HK-2 (cell line): ENCODE data around the gene CD200.
"Not testable (repeated sequence)": the region's sequence is repeated elsewhere in the genome, so short reads cannot be mapped to it uniquely, and the experiment has no call there.

Experiments
- DNase-seq: peaks from one replicate; pipeline ENCODE4 v3.0.0-alpha.2; 2018; ENCODE audit not compliant: unreplicated experiment

Gene CD200

GRCh38 chr3:112360561-112360960 lies 27.6 kb downstream of the CD200 start:
- DNase-seq = no peak

GRCh38 chr3:112362221-112362620 lies 29.3 kb downstream of the CD200 start:
- no peak for DNase-seq

- no peak for DNase-seq
Measured at GRCh38 chr3:112364291-112364690, 31.3 kb downstream of the CD200 start.

GRCh38 chr3:112365035-112365434 lies 32.1 kb downstream of the CD200 start:
- no peak for DNase-seq

- no peak for DNase-seq
Measured at GRCh38 chr3:112365636-112366035, 32.7 kb downstream of the CD200 start.

- no peak for DNase-seq
Measured at GRCh38 chr3:112366522-112366921, 33.6 kb downstream of the CD200 start.

- DNase-seq = no peak
Measured at GRCh38 chr3:112371569-112371968, 38.6 kb downstream of the CD200 start.

- no peak for DNase-seq
Measured at GRCh38 chr3:112372396-112372795, 39.4 kb downstream of the CD200 start.

GRCh38 chr3:112373476-112373875 lies 40.5 kb downstream of the CD200 start:
- no peak for DNase-seq

GRCh38 chr3:112373924-112374323 lies 41.0 kb downstream of the CD200 start:
- no peak for DNase-seq

- DNase-seq = no peak
Measured at GRCh38 chr3:112374333-112374734, 41.4 kb downstream of the CD200 start.

- DNase-seq = no peak
Measured at GRCh38 chr3:112375117-112375516, 42.2 kb downstream of the CD200 start.

- DNase-seq = no peak
Measured at GRCh38 chr3:112376241-112376911, 43.4 kb downstream of the CD200 start.

- DNase-seq = no peak
Measured at GRCh38 chr3:112376992-112377391, 44.0 kb downstream of the CD200 start.

- DNase-seq = no peak
Measured at GRCh38 chr3:112377568-112378071, 44.7 kb downstream of the CD200 start.

- DNase-seq = not testable (repeated sequence)
Measured at GRCh38 chr3:112378347-112378746, 45.4 kb downstream of the CD200 start.

GRCh38 chr3:112379020-112379690 lies 46.2 kb downstream of the CD200 start:
- DNase-seq = no peak

- DNase-seq = no peak
Measured at GRCh38 chr3:112381673-112382542, 49.0 kb downstream of the CD200 start.

- no peak for DNase-seq
Measured at GRCh38 chr3:112382543-112383160, 49.7 kb downstream of the CD200 start.

GRCh38 chr3:112384769-112385168 lies 51.8 kb downstream of the CD200 start:
- no peak for DNase-seq

- DNase-seq = no peak
Measured at GRCh38 chr3:112388972-112389371, 56.0 kb downstream of the CD200 start.

- no peak for DNase-seq
Measured at GRCh38 chr3:112389961-112390360, 57.0 kb downstream of the CD200 start.
